A549 (cell line): ENCODE measurements around the gene GRK7.

Experiments used
- CHD4 ChIP-seq: fragments of 200-600 bp; sonication (generic); IDR thresholded peaks from 2 replicates; pipeline ENCODE4 v1.6.1; 2016; ENCODE audit warnings: antibody characterized with exemption, mild to moderate bottlenecking, borderline replicate concordance
- EP300 ChIP-seq, 2 experiments: fragments of >200 bp; sonication (Bioruptor Twin); formaldehyde crosslinking; IDR thresholded peaks; 2 replicates in 1 of 2; 3 replicates in 1 of 2; pipeline ENCODE4 v1.6.1; 2016 to 2017
- JUN ChIP-seq, 2 experiments: fragments of >200 bp; sonication (Bioruptor Twin); formaldehyde crosslinking; IDR thresholded peaks; 2 replicates in 1 of 2; 3 replicates in 1 of 2; pipeline ENCODE4 v1.6.1; 2016 to 2017
- POLR2A ChIP-seq: IDR thresholded peaks from 2 replicates; pipeline ENCODE4 v1.6.1; 2012; ENCODE audit warnings: mild to moderate bottlenecking, low read length
- TF ChIP-seq, protein P1 (sequence below): fragments of >200 bp; sonication (Bioruptor Twin); formaldehyde crosslinking; IDR thresholded peaks from 3 replicates; pipeline ENCODE4 v1.6.1; 2016
- TF ChIP-seq, protein P2 (sequence below): IDR thresholded peaks from 2 replicates; pipeline ENCODE4 v1.6.1; 2012
- TF ChIP-seq, protein P3 (sequence below): fragments of >200 bp; sonication (Bioruptor Twin); formaldehyde crosslinking; IDR thresholded peaks from 3 replicates; pipeline ENCODE4 v1.5.1; 2016
- TF ChIP-seq, protein P4 (sequence below): fragments of 200-600 bp; sonication (generic); IDR thresholded peaks from 2 replicates; pipeline ENCODE4 v1.6.1; 2016; ENCODE audit warnings: antibody characterized with exemption, mild to moderate bottlenecking, moderate library complexity

DNA sequence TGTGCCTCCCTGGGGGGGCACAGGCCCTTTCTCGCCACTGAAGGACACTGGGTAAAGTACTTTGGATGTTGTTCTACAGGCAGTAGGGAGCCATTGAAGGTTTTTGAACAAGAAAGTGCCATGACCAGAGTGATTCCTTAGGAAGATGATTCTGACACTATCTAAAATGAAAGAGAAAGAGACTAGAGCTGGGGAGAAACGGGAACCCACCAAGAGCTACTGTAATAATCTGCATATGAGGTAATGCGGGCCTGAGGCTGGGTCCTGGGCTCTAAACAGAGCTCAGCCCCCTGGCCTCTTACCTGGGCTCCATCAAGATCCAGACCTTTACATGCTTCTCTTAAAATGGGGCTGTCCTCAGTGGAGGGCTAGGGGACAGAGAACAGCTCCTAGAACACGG is 24.9 kb downstream of the GRK7 start:
- TF ChIP-seq, protein P1, sequence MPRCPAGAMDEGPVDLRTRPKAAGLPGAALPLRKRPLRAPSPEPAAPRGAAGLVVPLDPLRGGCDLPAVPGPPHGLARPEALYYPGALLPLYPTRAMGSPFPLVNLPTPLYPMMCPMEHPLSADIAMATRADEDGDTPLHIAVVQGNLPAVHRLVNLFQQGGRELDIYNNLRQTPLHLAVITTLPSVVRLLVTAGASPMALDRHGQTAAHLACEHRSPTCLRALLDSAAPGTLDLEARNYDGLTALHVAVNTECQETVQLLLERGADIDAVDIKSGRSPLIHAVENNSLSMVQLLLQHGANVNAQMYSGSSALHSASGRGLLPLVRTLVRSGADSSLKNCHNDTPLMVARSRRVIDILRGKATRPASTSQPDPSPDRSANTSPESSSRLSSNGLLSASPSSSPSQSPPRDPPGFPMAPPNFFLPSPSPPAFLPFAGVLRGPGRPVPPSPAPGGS: no peak
- TF ChIP-seq EP300 (IDR thresholded peaks at IDR 0.05): no peak
- TF ChIP-seq, protein P2, sequence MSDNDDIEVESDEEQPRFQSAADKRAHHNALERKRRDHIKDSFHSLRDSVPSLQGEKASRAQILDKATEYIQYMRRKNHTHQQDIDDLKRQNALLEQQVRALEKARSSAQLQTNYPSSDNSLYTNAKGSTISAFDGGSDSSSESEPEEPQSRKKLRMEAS: no peak
- TF ChIP-seq, protein P3, sequence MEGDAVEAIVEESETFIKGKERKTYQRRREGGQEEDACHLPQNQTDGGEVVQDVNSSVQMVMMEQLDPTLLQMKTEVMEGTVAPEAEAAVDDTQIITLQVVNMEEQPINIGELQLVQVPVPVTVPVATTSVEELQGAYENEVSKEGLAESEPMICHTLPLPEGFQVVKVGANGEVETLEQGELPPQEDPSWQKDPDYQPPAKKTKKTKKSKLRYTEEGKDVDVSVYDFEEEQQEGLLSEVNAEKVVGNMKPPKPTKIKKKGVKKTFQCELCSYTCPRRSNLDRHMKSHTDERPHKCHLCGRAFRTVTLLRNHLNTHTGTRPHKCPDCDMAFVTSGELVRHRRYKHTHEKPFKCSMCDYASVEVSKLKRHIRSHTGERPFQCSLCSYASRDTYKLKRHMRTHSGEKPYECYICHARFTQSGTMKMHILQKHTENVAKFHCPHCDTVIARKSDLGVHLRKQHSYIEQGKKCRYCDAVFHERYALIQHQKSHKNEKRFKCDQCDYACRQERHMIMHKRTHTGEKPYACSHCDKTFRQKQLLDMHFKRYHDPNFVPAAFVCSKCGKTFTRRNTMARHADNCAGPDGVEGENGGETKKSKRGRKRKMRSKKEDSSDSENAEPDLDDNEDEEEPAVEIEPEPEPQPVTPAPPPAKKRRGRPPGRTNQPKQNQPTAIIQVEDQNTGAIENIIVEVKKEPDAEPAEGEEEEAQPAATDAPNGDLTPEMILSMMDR: no peak
- TF ChIP-seq, protein P4, sequence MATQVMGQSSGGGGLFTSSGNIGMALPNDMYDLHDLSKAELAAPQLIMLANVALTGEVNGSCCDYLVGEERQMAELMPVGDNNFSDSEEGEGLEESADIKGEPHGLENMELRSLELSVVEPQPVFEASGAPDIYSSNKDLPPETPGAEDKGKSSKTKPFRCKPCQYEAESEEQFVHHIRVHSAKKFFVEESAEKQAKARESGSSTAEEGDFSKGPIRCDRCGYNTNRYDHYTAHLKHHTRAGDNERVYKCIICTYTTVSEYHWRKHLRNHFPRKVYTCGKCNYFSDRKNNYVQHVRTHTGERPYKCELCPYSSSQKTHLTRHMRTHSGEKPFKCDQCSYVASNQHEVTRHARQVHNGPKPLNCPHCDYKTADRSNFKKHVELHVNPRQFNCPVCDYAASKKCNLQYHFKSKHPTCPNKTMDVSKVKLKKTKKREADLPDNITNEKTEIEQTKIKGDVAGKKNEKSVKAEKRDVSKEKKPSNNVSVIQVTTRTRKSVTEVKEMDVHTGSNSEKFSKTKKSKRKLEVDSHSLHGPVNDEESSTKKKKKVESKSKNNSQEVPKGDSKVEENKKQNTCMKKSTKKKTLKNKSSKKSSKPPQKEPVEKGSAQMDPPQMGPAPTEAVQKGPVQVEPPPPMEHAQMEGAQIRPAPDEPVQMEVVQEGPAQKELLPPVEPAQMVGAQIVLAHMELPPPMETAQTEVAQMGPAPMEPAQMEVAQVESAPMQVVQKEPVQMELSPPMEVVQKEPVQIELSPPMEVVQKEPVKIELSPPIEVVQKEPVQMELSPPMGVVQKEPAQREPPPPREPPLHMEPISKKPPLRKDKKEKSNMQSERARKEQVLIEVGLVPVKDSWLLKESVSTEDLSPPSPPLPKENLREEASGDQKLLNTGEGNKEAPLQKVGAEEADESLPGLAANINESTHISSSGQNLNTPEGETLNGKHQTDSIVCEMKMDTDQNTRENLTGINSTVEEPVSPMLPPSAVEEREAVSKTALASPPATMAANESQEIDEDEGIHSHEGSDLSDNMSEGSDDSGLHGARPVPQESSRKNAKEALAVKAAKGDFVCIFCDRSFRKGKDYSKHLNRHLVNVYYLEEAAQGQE: no peak
- no peak for TF ChIP-seq POLR2A
- no peak for TF ChIP-seq JUN (IDR thresholded peaks at IDR 0.05)
- TF ChIP-seq CHD4: no peak
